ENCODE data around the gene LHX4. TPM values are rescaled to one million over a fixed set of nuclear protein-coding genes. Genes with fewer than 3 reads are reported as not detected.

The LHX4 gene
- total and polyA plus RNA-seq, 10 of the 15 experiments (the other 5 are each of a cell fraction or from before 2014, with no cell fraction given) = 0.05 to 0.80 (median 0.32) TPM; not detected in 6

- ATAC-seq (no peak), DNase-seq (ENCODE audit: low read depth, low spot score) (no peak), FAIRE-seq (no peak)
- H3K36me3 ChIP-seq (ENCODE audit: control insufficient read depth in 2 of 2, insufficient read depth in 2 of 2, low read length in 1 of 2) = peaks cover 0 to 7% of the 10 kb centered on the region in 2 experiments; a peak in 3 of 4 replicates
- no peaks in the 10 kb centered on the region for H3K27me3 ChIP-seq (replicated peaks in 1 of 2; ENCODE audit: control insufficient read depth in 2 of 2, insufficient read depth in 2 of 2, low read length in 1 of 2)
- intact Hi-C loops (cut with micrococcal nuclease; ENCODE audit: unreplicated experiment) (no loop called here), in situ Hi-C loops (cut with MboI) (no loop called here)
- no peaks in the 10 kb centered on the region for H3K79me2 ChIP-seq (ENCODE audit: control insufficient read depth, insufficient read depth, low read length)
- SMC1A ChIA-PET (ENCODE audit: uncharacterized antibody, unreplicated experiment) = no interaction called here
- H3K4me3 ChIP-seq = no peak overlapping the region
- H2AFZ ChIP-seq (ENCODE audit: control insufficient read depth, low read depth, low read length) = no peak overlapping the region
- WGBS (ENCODE audit: insufficient coverage, insufficient replicate concordance, low lambda C conversion rate, missing lambda C conversion rate) = 76% methylated on average over 9 of the region's 9 CpGs
- RAD21 ChIA-PET (ENCODE audit: unreplicated experiment) = no interaction called here
- H3K27ac ChIP-seq (ENCODE audit: control insufficient read depth, insufficient read depth) = no peak overlapping the region
- H3K4me2 ChIP-seq (ENCODE audit: control insufficient read depth, insufficient read depth) = no peak overlapping the region
- no peaks in the 10 kb centered on the region for H3K4me1 ChIP-seq (ENCODE audit: control insufficient read depth, insufficient read depth, low read length)
- no peaks in the 10 kb centered on the region for H4K20me1 ChIP-seq (ENCODE audit: control insufficient read depth, insufficient read depth)
- CTCF ChIA-PET = interaction anchor here (3.3 kb wide), 1 partner anchor 67 kb away, joined by 12 read pairs; no protein-coding TSS in a partner anchor
- H3K9me3 ChIP-seq (replicated peaks; ENCODE audit: control insufficient read depth, insufficient read depth, low read length) = no peaks in the 10 kb centered on the region
- POLR2A ChIA-PET = no interaction called here
- BruUV-seq (replicated peaks) = no TSS peak
- no peak overlapping the region for H3K9ac ChIP-seq (ENCODE audit: control insufficient read depth, insufficient read depth, low read length)
- TF ChIP-seq FOS (IDR thresholded peaks at IDR 0.05; ENCODE audit: borderline replicate concordance, extremely low read depth, insufficient read length) (no peak), PML (IDR thresholded peaks at IDR 0.05; ENCODE audit: low read length) (no peak), SMC3 (IDR thresholded peaks at IDR 0.05; ENCODE audit: borderline replicate concordance, low read length) (no peak), POU2F2 (IDR thresholded peaks at IDR 0.05; ENCODE audit: borderline replicate concordance, low read depth, low read length) (no peak), SP1 (IDR thresholded peaks at IDR 0.05; ENCODE audit: low read depth, low read length) (no peak), ZZZ3 (IDR thresholded peaks at IDR 0.05; ENCODE audit: control insufficient read depth, insufficient read length, low read depth) (no peak), NFIC (IDR thresholded peaks at IDR 0.05; ENCODE audit: low read depth, low read length) (no peak), BCLAF1 (IDR thresholded peaks at IDR 0.05) (no peak), ZNF622 (IDR thresholded peaks at IDR 0.05) (no peak), BACH1 (IDR thresholded peaks at IDR 0.05; ENCODE audit: borderline replicate concordance) (no peak), NKRF (conservative IDR thresholded peaks at IDR 0.05) (no peak)
- TF ChIP-seq, protein P1, sequence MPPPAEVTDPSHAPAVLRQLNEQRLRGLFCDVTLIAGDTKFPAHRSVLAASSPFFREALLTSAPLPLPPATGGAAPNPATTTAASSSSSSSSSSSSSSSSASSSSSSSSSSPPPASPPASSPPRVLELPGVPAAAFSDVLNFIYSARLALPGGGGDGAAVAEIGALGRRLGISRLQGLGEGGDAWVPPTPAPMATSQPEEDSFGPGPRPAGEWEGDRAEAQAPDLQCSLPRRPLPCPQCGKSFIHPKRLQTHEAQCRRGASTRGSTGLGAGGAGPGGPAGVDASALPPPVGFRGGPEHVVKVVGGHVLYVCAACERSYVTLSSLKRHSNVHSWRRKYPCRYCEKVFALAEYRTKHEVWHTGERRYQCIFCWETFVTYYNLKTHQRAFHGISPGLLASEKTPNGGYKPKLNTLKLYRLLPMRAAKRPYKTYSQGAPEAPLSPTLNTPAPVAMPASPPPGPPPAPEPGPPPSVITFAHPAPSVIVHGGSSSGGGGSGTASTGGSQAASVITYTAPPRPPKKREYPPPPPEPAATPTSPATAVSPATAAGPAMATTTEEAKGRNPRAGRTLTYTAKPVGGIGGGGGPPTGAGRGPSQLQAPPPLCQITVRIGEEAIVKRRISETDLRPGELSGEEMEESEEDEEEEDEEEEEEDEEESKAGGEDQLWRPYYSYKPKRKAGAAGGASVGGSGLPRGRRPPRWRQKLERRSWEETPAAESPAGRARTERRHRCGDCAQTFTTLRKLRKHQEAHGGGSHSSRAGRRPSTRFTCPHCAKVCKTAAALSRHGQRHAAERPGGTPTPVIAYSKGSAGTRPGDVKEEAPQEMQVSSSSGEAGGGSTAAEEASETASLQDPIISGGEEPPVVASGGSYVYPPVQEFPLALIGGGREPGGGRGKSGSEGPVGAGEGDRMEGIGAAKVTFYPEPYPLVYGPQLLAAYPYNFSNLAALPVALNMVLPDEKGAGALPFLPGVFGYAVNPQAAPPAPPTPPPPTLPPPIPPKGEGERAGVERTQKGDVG (CRISPR knock-in tag; IDR thresholded peaks at IDR 0.05) = no peak
These were observed 44.0 kb upstream of the LHX4 start for GRCh38 chr1:180185971-180186645.
